Activated CD4-positive, alpha-beta T cell treated with anti-CD3 and anti-CD28 coated beads, Interleukin-2, Interleukin-6, amounts not matched to agents 100 ng/mL and 50 ng/mL, durations not matched to agents 16 hours and 8 hours (primary cell): Measurements from ENCODE around the gene CNGA3.
"Not testable (repeated sequence)": the region's sequence is repeated elsewhere in the genome, so short reads cannot be mapped to it uniquely, and the experiment has no call there.

Source experiments
- DNase-seq: peaks from one replicate; pipeline ENCODE4 v3.0.0-alpha.2; 2020

Gene CNGA3

DNA sequence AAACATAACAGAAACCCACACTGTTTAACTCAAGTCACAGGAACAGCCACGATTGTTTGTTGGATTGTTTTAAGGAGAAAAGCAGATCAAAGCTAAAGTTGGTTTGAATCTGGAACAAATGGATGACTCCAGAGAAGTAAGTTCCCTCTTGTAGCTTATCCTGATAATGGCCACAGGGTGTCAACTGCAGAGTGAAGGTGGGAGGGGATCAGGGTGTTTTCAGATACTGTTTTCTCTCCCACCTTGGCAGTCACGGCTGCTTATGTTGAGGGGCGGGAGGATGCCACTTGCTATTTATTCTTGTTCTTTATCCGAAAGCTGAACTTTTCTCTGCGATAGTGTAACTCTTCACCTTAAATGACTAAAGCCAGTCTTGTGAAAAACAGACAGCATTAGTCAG is 61.9 kb downstream of the CNGA3 start:
- DNase-seq: no peak

DNA sequence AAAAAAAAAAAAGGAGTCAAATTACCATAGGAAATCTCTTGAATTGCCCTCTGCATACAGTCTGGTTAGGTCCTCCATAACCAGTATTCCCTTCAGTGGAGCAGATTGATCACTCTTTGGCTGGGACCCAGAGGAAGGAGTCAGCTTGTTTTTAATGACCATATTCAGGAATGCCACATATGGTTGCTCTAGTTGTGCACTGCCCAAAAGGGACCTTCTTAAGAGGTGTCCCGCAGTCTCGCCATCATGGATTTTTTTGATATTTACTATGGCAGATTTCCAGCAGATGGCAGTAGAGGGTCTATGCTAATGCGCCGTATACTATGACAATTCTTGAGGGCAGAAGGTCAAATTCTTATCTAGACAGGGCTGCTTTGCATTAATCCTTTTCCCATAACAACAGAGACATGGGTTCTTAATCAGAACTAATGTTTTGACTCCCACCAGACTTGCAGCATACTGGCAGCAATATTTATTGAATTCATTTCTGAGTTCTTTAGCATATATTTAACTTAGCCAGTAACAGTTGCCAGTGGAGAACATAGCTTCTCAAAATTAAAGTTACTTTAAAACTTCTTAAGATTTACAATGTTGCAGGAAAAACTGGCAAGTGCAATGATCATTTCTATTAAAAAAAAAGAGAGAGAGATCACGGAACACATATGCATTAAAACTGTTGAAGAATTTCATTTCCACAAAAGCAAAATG is 66.6 kb downstream of the CNGA3 start:
- peak; percentile 82 for DNase-seq

DNA sequence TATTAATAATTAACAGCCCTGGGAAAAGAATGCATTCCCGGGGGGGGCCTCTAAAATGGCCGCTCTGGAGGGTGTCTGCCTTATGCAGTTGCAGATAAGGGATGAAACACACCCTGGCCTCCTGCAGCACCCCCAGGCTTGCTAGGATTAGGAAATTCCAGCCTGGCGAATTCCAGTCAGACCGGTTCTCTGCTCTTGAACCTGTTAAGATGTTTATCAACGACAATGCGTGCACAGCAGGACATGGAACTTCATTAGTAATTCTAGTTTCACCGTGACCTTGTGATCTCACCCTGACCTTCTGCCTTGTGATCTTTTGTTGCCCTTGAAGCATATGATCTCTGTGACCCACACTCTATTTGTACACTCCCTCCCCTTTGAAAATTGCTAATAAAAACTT is 68.0 kb downstream of the CNGA3 start:
- DNase-seq: not testable (repeated sequence)

DNA sequence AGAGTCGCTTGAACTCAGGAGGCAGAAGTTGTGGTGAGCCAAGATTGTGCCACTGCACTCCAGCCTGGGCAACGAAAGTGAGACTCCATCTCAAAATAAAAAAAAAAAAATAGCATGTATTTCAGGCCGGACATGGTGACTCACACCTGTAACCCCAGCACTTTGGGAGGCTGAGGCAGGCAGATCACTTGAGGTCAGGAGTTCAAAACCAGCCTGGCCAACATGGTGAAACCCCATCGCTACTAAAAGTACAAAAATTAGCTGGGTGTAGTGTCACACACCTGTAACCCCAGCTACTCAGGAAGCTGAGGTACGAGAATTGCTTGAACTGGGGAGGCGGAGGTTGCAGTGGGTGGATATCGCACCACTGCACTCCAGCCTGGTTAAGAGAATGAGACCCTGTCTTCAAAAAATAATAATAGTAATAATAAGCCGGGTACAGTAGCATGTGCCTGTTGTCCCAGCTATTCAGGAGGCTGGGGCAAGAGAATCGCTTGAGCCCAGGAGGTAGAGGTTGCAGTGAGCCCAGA is 69.5 kb downstream of the CNGA3 start:
- DNase-seq: not testable (repeated sequence)

DNA sequence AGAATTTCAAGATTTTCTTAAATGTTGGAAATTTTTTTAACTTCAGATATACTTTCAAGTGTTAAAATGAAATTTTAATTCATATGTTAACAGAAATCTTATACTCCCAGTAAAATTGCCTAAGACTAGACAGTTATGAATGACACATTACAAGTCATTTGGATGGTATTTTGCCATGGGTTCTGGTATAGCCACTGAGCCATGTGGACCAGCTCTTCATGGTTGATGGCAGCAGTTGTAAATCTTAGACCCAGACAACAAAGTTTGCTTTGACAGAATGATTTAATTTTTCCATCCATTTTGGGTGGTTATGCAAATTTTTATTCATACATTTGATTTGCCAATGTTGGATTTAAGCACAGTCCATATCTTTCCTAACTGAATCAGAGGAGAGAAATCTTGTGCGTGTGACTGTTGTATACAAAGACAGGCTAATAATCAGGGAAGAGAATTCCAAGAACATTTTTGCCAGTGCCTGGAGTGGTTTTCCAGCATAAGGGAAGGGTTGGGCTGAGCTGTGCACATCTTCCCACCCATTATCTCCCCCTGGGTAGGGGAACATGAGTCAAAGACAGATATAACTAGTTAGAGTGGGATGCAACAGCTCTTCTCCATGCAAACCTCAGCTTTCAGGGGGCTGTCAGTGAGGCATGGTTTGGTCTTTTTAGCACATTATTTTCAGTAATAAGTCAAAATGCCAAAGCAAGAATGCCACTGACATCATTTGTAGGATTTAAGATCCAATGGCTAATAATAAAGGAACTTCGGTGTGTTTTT is 70.3 kb downstream of the CNGA3 start:
- DNase-seq: no peak

DNA sequence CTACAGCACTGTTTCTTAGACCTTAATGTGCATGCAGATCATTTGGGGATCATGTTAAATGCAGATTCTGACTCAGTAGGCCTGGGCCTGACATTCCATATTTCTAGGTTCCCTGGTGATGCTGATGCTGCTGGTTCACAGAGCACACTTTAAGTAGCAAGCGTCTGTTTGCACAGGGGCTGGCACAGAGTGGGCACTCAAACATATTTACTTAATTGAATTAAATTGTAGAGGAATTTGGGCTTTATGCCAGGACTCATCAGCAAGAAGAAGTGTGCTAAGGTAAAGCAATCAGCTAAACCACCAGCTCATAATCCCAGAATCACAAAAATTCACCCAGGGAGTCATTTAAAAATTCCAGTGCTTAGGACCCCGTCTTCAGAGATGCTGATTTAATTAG is 73.3 kb downstream of the CNGA3 start:
- DNase-seq: no peak

DNA sequence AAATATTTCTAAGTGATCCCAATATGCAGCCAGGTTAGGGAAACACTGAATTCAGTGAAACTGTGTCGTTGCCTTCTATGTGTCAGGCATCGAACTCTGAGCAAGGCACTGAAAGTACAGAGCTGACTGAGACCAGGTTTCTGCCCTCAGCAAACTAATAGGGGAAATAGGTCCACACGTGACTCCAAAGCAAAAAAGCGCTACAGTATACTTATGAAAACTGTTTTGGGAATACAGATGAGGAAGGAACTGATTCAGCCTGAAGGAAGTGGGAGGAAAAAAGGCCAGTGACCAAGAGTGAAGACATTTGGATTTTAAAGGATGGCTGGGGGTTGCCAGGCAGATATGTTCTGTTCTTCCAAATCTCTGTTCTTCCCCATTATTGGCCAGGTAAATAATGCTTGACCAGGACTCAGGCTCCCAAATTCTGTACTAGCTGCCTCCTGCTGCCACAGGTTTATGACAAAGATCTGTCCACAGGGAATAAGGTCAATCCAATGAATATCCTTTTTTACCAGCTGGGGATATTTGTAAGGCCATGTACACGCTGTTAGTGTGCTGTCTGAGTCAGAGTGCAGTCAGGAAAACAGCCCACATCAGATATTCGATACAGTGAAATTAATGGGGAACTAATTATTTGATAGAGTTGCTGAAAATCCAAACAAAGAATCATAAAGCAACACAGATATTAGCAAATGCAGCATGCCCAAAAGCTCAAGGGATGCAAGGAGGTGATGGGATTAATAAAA is 73.9 kb downstream of the CNGA3 start:
- no peak for DNase-seq

DNA sequence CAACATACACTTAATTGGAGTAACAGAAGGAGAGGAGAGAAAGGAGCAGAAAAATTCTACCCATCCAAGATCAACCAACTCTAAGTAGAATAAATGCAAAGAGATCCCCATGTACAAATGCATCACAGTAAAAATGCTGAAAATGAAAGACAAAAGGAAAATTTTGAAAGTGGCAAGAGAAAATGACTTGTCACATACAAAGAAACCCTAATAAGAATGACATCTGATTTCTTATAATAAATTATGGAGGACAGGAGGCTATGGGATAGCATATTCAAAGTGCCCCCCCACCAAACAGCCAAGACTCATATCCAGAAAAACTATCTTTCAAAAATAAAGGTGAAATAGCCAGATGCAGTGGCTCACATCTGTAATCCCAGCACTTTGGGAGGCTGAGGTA is 76.2 kb downstream of the CNGA3 start:
- DNase-seq: no peak

DNA sequence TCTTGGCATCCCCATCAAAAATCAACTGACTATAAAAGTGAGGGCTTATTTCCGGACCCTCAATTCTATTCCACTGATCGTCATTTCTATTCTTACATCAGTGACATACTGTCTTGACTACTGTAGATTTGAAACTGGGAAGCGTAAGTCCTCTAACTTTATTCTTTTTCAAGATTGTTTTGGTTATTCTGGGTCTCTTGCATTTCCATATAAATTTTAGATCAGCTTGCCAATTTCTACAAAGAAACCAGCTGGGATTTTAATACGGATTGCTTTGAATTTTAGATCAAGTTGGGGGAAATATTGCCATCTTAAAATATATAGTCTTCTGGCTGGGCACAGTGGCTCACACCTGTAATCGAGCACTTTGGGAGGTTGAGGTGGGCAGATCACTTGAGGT is 80.5 kb downstream of the CNGA3 start:
- no peak for DNase-seq

DNA sequence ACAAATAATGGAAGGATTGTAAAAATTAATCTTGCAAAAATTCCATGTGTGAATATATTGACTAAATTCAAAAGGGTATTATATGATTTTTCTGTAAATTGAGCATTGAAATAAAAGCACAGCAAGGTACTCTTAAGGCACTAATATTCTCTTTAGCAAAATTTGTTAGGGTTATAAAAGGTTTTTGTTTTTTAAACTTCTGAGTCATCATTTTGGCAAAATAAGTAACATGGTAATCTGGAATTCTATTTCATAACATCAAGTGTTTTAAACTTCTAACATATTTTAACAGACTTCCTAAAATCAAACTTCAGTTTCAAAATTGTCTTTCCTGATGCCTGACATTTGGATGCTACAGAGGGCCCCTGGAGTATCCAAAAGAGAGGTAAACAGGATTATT is 85.9 kb downstream of the CNGA3 start:
- DNase-seq: no peak

DNA sequence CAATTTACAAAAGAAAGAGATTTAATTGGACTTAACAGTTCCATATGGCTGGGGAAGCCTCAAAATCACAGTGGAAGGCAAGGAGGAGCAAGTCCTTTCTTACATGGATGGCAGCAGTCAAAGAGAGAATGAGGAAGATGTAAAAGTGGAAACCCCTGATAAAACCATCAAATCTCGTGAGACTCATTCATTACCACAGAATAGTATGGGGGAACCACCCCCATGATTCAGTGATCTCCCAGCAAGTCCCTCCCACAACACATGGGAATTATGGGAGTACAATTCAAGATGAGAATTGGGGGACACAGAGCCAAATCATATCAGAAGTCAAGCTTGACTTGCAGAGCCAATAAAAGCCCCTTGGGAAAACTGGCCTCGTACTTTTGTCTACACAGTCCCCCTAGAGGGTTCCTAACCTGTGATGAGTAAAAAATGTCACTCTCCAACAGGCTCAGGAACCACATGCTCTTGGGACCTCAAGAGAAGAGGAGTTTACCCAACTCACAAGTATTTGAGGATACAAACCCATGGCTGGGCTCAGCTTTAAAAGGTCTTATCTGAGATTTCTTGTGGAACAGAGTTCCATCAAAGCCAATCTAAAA is 87.2 kb downstream of the CNGA3 start:
- no peak for DNase-seq

DNA sequence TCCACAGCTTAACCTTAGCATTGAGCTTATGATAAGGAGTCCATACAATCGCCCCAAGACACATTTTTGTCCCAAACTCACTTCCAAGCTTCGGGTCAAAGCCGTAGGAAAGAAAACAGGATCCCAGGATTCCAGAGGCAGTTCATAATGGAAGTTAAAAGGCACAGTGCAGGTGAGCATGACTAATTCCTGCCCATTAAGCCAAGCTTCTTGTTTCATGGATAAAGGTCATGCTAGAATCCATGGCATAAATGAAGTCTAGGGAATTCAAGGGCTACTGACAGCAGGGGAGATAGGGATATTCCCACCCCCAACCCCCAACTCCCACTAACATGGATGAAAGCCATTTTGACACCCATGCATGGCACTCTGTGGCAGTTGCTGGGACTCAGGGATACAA is 88.2 kb downstream of the CNGA3 start:
- no peak for DNase-seq

DNA sequence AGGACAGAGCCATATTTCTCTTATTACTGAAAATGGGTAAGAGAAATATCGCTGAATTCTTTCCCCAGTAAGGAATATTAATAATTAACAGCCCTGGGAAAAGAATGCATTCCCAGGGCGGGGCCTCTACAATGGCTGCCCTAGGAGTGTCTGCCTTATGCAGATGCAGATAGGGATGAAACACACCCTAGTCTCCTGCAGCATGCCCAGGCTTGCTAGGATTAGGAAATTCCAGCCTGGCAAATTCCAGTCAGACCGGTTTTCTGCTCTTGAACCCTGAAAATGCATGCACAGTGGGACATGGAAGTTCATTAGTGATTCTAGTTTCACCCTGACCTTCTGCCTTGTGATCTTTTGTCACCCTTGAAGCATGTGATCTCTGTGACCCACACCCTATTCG is 89.4 kb downstream of the CNGA3 start:
- not testable (repeated sequence) for DNase-seq

DNA sequence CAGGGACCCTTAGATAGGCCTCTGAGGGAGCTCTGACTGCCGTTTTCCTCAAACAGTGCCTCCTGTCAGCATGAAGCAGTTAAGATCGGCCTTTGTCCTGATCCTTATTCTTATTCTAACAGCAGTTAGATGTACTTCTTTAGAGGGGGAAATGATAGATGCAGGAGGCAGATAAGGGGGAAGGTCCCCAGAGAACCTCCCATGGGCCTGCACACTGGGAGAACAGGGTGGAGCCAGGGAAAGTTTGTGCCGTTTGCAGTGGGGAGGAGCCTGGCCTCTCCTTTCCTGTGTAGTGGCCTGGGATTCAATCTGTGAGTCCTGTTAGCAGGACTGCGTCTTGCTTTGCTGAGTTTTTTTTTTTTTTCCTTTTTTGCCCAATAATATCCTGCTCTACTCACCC is 90.5 kb downstream of the CNGA3 start:
- no peak for DNase-seq

DNA sequence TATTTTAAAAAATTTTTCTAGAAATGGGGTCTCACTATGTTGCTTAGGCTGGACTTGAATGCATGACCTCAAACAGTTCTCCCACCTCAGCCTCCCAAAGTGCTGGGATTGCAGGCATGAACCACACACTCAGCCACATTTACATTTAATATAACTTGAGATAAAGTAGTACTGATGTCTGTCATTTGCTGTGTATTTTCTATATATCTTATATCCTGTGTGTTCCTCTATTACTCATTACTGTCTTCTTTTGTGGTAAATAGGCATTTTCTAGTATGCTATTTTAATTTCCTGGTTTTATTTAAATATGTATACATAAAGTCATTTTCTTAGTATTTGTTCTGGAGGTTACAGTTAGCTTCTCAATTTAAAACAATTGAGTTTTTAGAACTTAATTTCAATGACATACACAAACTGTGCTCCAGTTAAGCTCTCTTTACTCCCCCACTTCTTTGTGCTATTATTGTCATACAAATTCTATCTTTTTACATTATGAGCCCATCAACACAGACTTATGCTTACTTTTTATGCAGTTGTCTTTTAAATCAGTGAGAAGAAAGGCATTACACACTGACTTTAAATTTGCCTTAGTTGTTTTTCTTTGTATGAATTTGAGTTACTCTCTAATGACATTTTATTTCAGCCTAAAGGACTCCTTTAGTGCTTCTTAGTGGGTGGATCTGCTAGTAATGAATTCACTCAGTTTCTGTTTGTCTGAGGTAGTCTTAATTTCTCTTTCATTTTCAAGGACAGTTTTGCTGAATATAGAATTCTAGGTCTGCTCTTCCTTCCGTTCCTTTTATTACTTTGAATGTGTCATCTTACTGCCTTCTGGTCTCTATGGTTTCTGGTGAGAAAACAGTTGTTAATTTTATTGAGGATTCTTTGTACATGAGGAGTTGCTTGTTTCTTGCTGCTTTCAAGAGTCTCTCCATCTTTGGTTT is 92.2 kb downstream of the CNGA3 start:
- DNase-seq: peak; percentile 79

DNA sequence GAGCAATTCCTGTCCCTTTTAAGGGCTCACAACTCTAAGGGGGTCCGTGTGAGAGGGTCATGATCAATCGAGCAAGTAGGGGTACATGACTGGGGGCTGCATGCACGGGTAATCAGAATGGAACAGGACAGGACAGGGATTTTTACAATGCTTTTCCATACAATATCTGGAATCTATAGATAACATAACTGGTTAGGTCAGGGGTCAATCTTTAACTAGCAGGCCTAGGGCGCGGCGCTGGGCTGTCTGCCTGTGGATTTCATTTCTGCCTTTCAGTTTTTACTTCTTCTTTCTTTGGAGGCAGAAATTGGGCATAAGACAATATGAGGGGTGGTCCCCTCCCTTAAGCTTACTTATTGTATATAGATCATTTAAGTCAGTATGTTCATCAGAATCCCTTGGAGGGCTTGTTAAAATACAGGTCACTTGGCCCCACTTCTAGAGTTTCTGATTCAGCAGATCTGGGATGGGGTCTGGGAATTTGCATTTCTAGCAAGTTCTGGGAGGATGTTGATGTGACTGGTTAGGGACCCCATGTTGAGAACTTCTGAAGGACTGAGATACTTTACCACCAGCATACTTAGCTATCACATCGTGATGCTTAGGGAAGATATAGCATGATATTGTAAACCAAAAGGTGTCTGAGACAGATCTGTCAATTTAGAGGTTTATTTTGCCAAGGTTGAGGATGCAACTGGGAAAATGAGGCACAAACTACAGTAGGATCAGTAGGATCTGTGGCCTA is 95.6 kb downstream of the CNGA3 start:
- DNase-seq: no peak

DNA sequence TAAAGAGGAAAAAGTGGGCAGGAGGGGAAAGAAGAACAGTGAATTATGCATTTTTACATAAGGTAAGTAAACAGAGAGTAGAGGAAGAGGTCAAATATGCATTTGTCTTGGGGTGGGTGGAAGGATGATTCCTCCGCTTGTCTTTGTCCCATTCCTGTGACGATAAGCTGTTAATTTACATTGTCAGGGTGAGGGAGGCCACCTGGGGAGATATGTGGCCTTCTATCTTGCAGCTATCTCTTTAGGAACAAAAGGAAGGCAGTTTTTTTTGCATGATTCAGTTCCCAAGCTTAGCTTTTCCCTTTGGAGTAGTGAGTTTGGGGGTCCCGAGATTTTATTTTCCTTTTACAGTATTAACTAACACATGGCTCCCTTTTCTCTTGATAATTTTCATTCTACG is 96.2 kb downstream of the CNGA3 start:
- DNase-seq: no peak

DNA sequence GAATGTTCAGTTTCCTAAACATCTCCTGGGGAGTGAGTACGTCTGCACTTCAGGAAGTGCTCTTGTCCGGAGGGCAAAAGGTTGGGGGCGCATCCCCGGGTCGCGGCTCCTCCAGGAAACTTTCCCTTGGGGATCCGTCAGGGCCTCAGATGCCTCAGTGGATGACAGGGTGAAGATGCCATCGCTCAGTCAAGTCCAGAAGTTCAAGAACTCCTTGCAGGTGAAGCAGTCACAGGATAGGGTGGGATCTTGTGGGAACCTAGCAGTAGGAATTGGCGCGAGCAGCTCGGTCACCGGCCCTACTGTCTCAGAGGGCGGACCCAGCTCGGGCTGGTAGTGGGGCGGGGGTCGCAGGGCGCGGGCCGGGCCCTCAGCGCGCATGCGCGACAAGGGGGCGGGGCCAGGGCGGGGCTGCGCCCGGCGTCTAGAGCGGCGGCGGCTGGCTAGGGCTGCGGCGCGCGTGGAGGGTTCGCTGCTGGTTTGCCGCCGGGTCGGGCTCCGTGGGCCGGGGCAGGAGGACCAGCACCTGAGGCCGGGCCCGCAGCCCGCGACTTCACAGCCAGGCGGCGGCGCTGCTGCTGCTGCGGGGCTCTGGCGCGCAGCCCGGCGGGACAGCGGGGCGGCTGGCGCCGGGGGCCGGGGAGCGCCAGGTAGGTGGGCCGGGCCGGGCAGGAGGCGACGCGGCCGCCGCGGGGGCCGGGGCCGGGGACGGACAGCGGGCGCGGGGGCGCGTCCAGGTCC is 98.3 kb downstream of the CNGA3 start, which contains the start of gene INPP4A:
TSS of gene INPP4A (plus strand) at position 423 of the 741 bp plus-strand sequence. CDS start 75,191 bp downstream, outside the sequence.
- DNase-seq: peak; percentile 88

DNA sequence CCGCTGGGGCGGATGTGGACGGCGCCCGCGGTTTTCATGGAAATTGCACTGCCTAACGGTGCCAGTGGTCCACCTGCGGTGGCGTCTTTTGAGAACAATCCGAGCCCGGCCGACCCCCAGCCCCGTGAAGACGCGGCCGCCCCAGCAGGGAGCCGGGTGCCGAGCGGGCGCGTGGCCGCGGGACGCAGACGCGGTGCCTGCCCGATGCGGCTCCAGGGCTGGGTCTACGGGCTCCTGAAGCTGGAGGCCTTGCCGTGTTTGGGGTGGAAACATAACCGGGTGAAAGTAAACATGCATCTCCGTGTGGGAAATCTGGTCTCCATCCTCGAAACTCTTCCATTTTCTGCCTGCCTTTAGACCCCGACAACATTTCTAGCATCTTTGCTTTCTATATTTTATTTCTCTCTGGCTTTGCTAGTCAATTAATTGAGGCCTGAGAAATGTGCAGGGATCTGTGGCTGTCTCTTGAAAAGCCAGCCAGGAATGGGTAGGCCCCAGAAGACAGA is 99.0 kb downstream of the CNGA3 start:
- no peak for DNase-seq
